ENCODE measurements around the gene CTAG1A. TPM values are rescaled to one million over a fixed set of nuclear protein-coding genes. Genes with fewer than 3 reads are reported as not detected.
"Not testable (repeated sequence)": the region's sequence is repeated elsewhere in the genome, so short reads cannot be mapped to it uniquely, and the experiment has no call there.

CTAG1A gene
- total RNA-seq, 2 experiments from 2014 or later = not detected

DNA sequence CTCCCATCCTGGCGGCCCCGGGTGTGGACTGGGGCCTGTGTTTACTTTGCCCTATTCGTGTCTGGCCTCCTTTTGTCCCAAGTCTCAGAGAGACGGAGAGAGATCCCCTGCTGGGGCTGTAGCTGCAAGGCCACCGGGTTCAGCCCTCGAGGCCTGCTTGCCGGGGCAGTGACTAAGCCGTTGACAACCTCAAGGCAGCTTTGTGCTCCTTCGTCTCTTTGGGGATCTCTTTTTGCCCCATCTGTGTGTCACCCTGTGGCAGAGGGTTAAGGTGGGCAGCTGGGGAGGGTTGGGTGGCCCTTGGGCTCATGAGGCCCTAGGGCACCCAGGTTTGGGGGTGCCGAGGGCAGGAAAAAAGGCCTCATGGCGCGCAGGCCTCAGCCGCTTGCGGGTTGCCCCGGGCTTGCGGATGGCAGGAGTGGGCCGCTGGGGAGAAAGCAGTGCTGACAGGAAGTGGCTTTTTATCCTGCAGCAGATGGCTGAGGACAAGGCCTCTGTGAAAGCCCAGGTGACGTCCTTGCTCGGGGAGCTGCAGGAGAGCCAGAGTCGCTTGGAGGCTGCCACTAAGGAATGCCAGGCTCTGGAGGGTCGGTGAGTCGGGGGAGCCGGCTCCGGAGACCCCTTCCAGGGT, 26.8 kb upstream of the CTAG1A start:
- H3K4me3 Mint-ChIP-seq; H3K9me3 ChIP-seq (ENCODE audit: control insufficient read depth in 1 of 2, insufficient read depth in 1 of 2, low read length in 2 of 2); H3K27me3 ChIP-seq (ENCODE audit: control insufficient read depth in 1 of 2, insufficient read depth in 2 of 2, low read length in 2 of 2); DNase-seq; H3K9me3 Mint-ChIP-seq; intact Hi-C loops (cut with DNase I, micrococcal nuclease); H3K27ac Mint-ChIP-seq; H3K4me1 Mint-ChIP-seq (ENCODE audit: low read depth); H3K27me3 Mint-ChIP-seq; CTCF ChIA-PET; POLR2A ChIA-PET; H3K27ac ChIP-seq (ENCODE audit: low read depth in 1 of 2, low read length in 2 of 2); H3K4me3 ChIP-seq (ENCODE audit: low read length): not testable (repeated sequence)
- H3K36me3 ChIP-seq (ENCODE audit: insufficient read depth, low read length) = peaks cover 15% of the 10 kb centered on the region
- peaks cover 17% of the 10 kb centered on the region for H3K36me3 Mint-ChIP-seq (ENCODE audit: low read depth)
- ATAC-seq (ENCODE audit: poor library complexity) = peak; percentile 83
- peaks cover 11% of the 10 kb centered on the region for H3K4me1 ChIP-seq (ENCODE audit: insufficient read depth, low read length)

DNA sequence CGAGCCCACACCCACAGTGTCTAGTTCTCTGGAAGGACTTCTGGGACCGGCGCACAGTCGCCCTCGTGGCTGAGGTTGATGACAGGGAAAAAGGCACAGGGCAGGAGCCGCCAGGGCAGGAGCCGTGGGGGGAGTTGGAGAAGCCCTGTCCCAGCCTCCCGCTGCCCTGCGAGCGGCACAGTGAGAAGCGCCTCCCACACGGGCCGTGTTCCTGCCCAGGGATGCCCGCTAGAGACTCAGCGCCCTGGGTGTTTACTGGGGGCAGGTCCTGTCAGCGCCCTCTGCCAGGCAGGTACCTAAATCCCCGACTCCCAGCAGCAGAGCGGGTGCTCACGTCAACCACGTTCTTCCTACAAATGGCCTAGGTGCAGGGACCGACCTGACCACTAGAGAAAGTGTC, 26.0 kb upstream of the CTAG1A start:
- H3K27me3 ChIP-seq (ENCODE audit: control insufficient read depth in 1 of 2, insufficient read depth in 2 of 2, low read length in 2 of 2); CTCF ChIA-PET; H3K27ac Mint-ChIP-seq; H3K9me3 ChIP-seq (ENCODE audit: control insufficient read depth in 1 of 2, insufficient read depth in 1 of 2, low read length in 2 of 2); ATAC-seq (ENCODE audit: poor library complexity); H3K9me3 Mint-ChIP-seq; H3K4me3 ChIP-seq (ENCODE audit: low read length); H3K36me3 Mint-ChIP-seq (ENCODE audit: low read depth); H3K36me3 ChIP-seq (ENCODE audit: insufficient read depth, low read length); intact Hi-C loops (cut with DNase I, micrococcal nuclease); DNase-seq; POLR2A ChIA-PET; H3K27ac ChIP-seq (ENCODE audit: low read depth in 1 of 2, low read length in 2 of 2); H3K4me3 Mint-ChIP-seq; H3K4me1 ChIP-seq (ENCODE audit: insufficient read depth, low read length); H3K27me3 Mint-ChIP-seq; H3K4me1 Mint-ChIP-seq (ENCODE audit: low read depth): not testable (repeated sequence)

DNA sequence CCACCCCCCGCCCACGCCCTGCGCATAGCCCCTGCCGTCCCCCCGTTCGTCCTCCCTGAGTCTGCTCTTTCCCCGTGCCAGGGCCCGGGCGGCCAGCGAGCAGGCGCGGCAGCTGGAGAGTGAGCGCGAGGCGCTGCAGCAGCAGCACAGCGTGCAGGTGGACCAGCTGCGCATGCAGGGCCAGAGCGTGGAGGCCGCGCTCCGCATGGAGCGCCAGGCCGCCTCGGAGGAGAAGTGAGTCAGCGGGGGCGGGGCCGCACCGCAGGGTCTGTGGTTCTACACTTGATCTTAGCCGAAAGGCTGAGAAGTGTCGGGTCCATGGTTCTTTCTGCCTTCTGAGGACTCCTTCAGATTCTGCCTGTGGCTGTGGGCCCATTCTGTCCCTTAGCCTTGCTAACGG, 24.6 kb upstream of the CTAG1A start:
- H3K9me3 ChIP-seq (ENCODE audit: control insufficient read depth in 1 of 2, insufficient read depth in 1 of 2, low read length in 2 of 2); H3K4me1 ChIP-seq (ENCODE audit: insufficient read depth, low read length); H3K27me3 Mint-ChIP-seq; DNase-seq; H3K27me3 ChIP-seq (ENCODE audit: control insufficient read depth in 1 of 2, insufficient read depth in 2 of 2, low read length in 2 of 2); H3K36me3 Mint-ChIP-seq (ENCODE audit: low read depth); POLR2A ChIA-PET; H3K4me1 Mint-ChIP-seq (ENCODE audit: low read depth); H3K27ac Mint-ChIP-seq; intact Hi-C loops (cut with DNase I, micrococcal nuclease); ATAC-seq (ENCODE audit: poor library complexity); H3K27ac ChIP-seq (ENCODE audit: low read depth in 1 of 2, low read length in 2 of 2); CTCF ChIA-PET; H3K4me3 Mint-ChIP-seq; H3K9me3 Mint-ChIP-seq; H3K36me3 ChIP-seq (ENCODE audit: insufficient read depth, low read length); H3K4me3 ChIP-seq (ENCODE audit: low read length): not testable (repeated sequence)

DNA sequence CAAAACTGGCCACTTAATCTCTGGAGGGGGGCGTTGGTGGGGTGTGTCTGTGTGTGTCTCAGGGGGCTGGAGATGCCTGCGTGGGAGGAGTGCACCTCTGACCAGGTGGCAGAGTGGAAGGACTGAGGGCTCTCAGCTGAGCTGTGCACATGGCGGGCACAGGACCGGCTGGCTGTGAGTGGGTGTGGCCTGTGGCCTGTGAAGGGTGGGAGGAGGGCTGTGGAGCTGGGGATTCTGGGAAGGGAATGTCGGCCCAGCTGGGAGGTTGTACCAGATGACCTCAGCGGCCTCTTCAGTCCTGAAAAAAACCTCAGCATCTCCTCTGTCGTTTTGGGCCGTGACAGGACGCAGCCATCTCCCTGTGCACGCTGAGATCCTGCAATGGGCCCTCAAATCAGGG, 22.6 kb upstream of the CTAG1A start:
- H3K9me3 ChIP-seq (ENCODE audit: control insufficient read depth in 1 of 2, insufficient read depth in 1 of 2, low read length in 2 of 2); H3K36me3 Mint-ChIP-seq (ENCODE audit: low read depth); H3K27me3 Mint-ChIP-seq; H3K27me3 ChIP-seq (ENCODE audit: control insufficient read depth in 1 of 2, insufficient read depth in 2 of 2, low read length in 2 of 2); H3K4me1 ChIP-seq (ENCODE audit: insufficient read depth, low read length); POLR2A ChIA-PET; H3K4me3 ChIP-seq (ENCODE audit: low read length); ATAC-seq (ENCODE audit: poor library complexity); H3K4me3 Mint-ChIP-seq; H3K27ac ChIP-seq (ENCODE audit: low read depth in 1 of 2, low read length in 2 of 2); H3K27ac Mint-ChIP-seq; DNase-seq; intact Hi-C loops (cut with DNase I, micrococcal nuclease); CTCF ChIA-PET; H3K36me3 ChIP-seq (ENCODE audit: insufficient read depth, low read length); H3K9me3 Mint-ChIP-seq; H3K4me1 Mint-ChIP-seq (ENCODE audit: low read depth): not testable (repeated sequence)

DNA sequence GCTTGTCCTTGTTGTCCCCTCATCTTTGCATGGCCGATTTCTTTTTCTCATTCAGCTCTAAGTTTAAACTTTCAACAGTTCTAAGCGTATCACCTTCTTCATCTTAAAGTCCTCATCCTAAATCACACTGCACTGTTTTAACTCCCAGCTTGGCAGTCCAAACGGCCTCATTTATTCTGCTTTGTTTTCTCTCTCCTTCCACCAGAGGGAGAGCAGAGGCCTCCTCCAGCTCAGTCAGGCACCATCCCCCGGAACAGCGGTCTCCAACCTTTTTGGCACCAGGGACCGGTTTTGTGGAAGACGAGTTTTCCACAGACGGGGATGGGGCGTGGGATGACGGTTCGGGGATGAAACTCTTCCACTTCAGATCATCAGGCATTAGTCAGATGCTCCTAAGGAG, 14.6 kb upstream of the CTAG1A start:
- H3K27ac ChIP-seq (ENCODE audit: low read depth in 1 of 2, low read length in 2 of 2); H3K4me1 Mint-ChIP-seq (ENCODE audit: low read depth); H3K4me3 Mint-ChIP-seq; H3K4me3 ChIP-seq (ENCODE audit: low read length); H3K27me3 Mint-ChIP-seq; H3K9me3 ChIP-seq (ENCODE audit: control insufficient read depth in 1 of 2, insufficient read depth in 1 of 2, low read length in 2 of 2); H3K4me1 ChIP-seq (ENCODE audit: insufficient read depth, low read length); H3K9me3 Mint-ChIP-seq; H3K27ac Mint-ChIP-seq; ATAC-seq (ENCODE audit: poor library complexity); POLR2A ChIA-PET; H3K27me3 ChIP-seq (ENCODE audit: control insufficient read depth in 1 of 2, insufficient read depth in 2 of 2, low read length in 2 of 2); H3K36me3 Mint-ChIP-seq (ENCODE audit: low read depth); H3K36me3 ChIP-seq (ENCODE audit: insufficient read depth, low read length); CTCF ChIA-PET; DNase-seq; intact Hi-C loops (cut with DNase I, micrococcal nuclease): not testable (repeated sequence)

DNA sequence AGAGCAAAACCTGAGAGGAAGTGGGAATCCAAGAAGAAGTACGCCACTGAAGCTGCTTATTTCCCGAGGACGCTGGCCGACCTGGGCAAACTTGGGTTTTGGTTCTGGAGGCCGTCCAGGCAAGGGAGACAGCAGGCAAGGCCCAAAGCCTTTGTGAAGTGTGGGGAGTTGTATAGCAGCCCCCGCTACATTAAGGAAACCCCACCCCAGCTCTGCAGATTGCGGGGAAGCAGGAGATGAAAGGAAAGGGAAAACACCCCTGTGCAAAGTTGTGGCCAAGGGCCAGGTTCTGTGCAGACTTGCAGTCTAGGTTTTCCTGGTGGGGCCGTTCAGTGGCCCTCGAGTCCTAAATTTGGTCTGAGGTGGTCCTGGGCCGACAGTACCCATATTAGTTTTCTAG, 11.9 kb upstream of the CTAG1A start:
- H3K9me3 Mint-ChIP-seq = not testable (repeated sequence)

DNA sequence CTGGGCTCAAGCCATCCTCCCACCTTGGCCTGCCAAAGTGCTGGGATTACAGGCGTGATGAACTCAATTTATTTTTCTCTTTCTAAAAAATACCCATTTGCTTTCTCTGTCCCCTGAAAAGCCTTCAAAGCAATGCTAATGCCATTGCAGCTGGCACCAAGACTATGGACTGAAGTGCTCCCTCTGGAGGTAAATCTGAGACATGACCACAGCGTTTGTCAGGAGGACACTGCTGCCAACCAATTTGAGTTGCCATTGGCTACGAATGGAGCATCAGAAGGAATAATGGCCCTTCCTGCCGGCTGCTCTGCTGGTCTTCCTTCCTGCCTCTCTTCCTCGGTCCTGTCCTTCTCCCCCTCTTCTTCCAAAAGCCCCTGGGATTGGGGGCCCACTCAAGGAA, 9.9 kb upstream of the CTAG1A start:
- H3K27me3 ChIP-seq (ENCODE audit: control insufficient read depth in 1 of 2, insufficient read depth in 2 of 2, low read length in 2 of 2); H3K36me3 Mint-ChIP-seq (ENCODE audit: low read depth); H3K9me3 Mint-ChIP-seq; H3K36me3 ChIP-seq (ENCODE audit: insufficient read depth, low read length); CTCF ChIA-PET; H3K4me1 Mint-ChIP-seq (ENCODE audit: low read depth); intact Hi-C loops (cut with DNase I, micrococcal nuclease); DNase-seq; H3K4me1 ChIP-seq (ENCODE audit: insufficient read depth, low read length); H3K27ac ChIP-seq (ENCODE audit: low read depth in 1 of 2, low read length in 2 of 2); POLR2A ChIA-PET; H3K4me3 ChIP-seq (ENCODE audit: low read length); H3K4me3 Mint-ChIP-seq; H3K27me3 Mint-ChIP-seq; H3K27ac Mint-ChIP-seq; H3K9me3 ChIP-seq (ENCODE audit: control insufficient read depth in 1 of 2, insufficient read depth in 1 of 2, low read length in 2 of 2): not testable (repeated sequence)
- ATAC-seq (ENCODE audit: poor library complexity) = peak; percentile 72

More for the DNA sequence above, 11.9 kb upstream of the CTAG1A start:
- H3K4me3 Mint-ChIP-seq; H3K27me3 ChIP-seq (ENCODE audit: control insufficient read depth in 1 of 2, insufficient read depth in 2 of 2, low read length in 2 of 2); H3K27ac Mint-ChIP-seq; H3K36me3 ChIP-seq (ENCODE audit: insufficient read depth, low read length); POLR2A ChIA-PET; H3K9me3 ChIP-seq (ENCODE audit: control insufficient read depth in 1 of 2, insufficient read depth in 1 of 2, low read length in 2 of 2); H3K4me1 ChIP-seq (ENCODE audit: insufficient read depth, low read length); DNase-seq; ATAC-seq (ENCODE audit: poor library complexity); H3K36me3 Mint-ChIP-seq (ENCODE audit: low read depth); H3K4me3 ChIP-seq (ENCODE audit: low read length); intact Hi-C loops (cut with DNase I, micrococcal nuclease); H3K4me1 Mint-ChIP-seq (ENCODE audit: low read depth); H3K27ac ChIP-seq (ENCODE audit: low read depth in 1 of 2, low read length in 2 of 2); CTCF ChIA-PET; H3K27me3 Mint-ChIP-seq: not testable (repeated sequence)

Data from CD4-positive, alpha-beta T cell (primary cell).